ENCODE results near the gene APLF.

DNA sequence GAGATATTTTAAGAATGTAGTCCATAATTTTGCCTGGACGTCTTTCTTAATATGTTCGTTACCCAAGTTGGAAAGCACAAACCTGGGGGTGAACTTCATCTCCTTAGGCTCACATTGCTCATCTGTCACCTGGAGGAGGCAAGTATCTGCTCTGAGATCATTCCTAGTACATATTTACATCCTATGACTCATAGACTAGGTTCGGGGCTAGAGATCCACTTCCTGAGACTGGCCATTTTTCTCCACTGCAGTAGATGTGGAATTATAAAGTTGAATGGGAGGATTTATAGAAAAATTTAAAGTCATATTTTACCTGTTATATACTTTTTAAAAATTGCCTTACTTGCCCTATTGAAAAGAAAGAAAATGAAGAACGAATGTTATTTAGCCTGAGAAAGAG lies 98.5 kb downstream of the APLF start:
- TF ChIP-seq, protein P1, sequence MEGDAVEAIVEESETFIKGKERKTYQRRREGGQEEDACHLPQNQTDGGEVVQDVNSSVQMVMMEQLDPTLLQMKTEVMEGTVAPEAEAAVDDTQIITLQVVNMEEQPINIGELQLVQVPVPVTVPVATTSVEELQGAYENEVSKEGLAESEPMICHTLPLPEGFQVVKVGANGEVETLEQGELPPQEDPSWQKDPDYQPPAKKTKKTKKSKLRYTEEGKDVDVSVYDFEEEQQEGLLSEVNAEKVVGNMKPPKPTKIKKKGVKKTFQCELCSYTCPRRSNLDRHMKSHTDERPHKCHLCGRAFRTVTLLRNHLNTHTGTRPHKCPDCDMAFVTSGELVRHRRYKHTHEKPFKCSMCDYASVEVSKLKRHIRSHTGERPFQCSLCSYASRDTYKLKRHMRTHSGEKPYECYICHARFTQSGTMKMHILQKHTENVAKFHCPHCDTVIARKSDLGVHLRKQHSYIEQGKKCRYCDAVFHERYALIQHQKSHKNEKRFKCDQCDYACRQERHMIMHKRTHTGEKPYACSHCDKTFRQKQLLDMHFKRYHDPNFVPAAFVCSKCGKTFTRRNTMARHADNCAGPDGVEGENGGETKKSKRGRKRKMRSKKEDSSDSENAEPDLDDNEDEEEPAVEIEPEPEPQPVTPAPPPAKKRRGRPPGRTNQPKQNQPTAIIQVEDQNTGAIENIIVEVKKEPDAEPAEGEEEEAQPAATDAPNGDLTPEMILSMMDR (IDR thresholded peaks at IDR 0.05) = no peak
- no peak for TF ChIP-seq POLR2A (IDR thresholded peaks at IDR 0.05)

Data from tibial nerve (tissue), 3 donors.